GM23338 (cell line): ENCODE results near the gene SCRT2.

Source experiments
- EZH2 ChIP-seq: fragments of 200-600 bp; sonication (generic); IDR thresholded peaks from one replicate; pipeline ENCODE4 v1.8.0; 2017; ENCODE audit warnings: antibody characterized with exemption, mild to moderate bottlenecking, low read depth; ENCODE audit not compliant: unreplicated experiment
- EZH2phosphoT487 ChIP-seq: fragments of 200-600 bp; sonication (generic); IDR thresholded peaks from one replicate; pipeline ENCODE4 v1.8.1; 2018; ENCODE audit warnings: antibody characterized with exemption; ENCODE audit not compliant: unreplicated experiment
- TF ChIP-seq, protein P1 (sequence below), 2 experiments: fragments of 200-600 bp in 1 of 2; sonication (generic) in 1 of 2; conservative IDR thresholded peaks; 2 replicates each; pipeline versions ENCODE4 v1.5.1 to v1.6.1; 2016 to 2017; ENCODE audit warnings: antibody characterized with exemption in 2 of 2, low read depth in 2 of 2, mild to moderate bottlenecking in 2 of 2, moderate library complexity in 1 of 2

DNA sequence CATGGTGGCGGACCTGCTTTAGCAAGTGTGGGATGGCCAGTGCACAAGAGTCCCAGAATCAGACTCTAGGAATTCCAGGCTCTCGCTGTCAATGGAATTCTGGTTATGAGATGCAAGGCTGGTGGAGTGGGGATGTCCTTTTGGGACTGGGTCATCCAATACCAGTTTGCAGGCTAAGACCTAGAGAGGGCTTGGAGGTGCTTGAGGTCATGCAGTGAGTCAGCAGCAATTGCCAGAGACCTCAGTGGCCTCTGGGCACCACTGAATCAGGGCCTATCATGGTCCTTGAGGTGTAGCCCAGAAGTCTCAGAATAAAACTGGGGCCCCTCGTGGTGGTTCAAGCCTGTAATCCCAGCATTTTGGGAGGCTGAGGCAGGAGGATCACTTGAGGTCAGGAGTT, 1.4 kb upstream of the SCRT2 start:
- TF ChIP-seq, protein P1, sequence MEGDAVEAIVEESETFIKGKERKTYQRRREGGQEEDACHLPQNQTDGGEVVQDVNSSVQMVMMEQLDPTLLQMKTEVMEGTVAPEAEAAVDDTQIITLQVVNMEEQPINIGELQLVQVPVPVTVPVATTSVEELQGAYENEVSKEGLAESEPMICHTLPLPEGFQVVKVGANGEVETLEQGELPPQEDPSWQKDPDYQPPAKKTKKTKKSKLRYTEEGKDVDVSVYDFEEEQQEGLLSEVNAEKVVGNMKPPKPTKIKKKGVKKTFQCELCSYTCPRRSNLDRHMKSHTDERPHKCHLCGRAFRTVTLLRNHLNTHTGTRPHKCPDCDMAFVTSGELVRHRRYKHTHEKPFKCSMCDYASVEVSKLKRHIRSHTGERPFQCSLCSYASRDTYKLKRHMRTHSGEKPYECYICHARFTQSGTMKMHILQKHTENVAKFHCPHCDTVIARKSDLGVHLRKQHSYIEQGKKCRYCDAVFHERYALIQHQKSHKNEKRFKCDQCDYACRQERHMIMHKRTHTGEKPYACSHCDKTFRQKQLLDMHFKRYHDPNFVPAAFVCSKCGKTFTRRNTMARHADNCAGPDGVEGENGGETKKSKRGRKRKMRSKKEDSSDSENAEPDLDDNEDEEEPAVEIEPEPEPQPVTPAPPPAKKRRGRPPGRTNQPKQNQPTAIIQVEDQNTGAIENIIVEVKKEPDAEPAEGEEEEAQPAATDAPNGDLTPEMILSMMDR (conservative IDR thresholded peaks at IDR 0.05; ENCODE audit: low read depth in 2 of 2), result no peak
- TF ChIP-seq EZH2 (no peak), EZH2phosphoT487 (no peak)
